GM12878 (cell line): ENCODE data around the gene SRP68.

ENCODE experiments used
- CBFB ChIP-seq: IDR thresholded peaks from 2 replicates; pipeline ENCODE4 v1.6.1; 2016; ENCODE audit warnings: antibody characterized with exemption, low read depth
- FOXK2 ChIP-seq: fragments of 450-650 bp; IDR thresholded peaks from 2 replicates; pipeline ENCODE4 v1.6.1; 2017; ENCODE audit warnings: mild to moderate bottlenecking, moderate library complexity
- HDAC2 ChIP-seq: fragments of 200-600 bp; sonication (generic); IDR thresholded peaks from 2 replicates; pipeline ENCODE4 v1.6.1; 2017
- PML ChIP-seq: IDR thresholded peaks from 2 replicates; pipeline ENCODE4 v1.6.1; 2012; ENCODE audit warnings: low read length, inconsistent platforms
- POLR2AphosphoS5 ChIP-seq: IDR thresholded peaks from 2 replicates; pipeline ENCODE4 v1.6.1; 2011; ENCODE audit warnings: mild to moderate bottlenecking, low read length, inconsistent platforms
- RAD21 ChIP-seq: IDR thresholded peaks from 2 replicates; pipeline ENCODE4 v1.6.1; 2011; ENCODE audit warnings: mild to moderate bottlenecking, low read depth, low read length, moderate library complexity; ENCODE audit not compliant: insufficient read depth
- TF ChIP-seq, protein P1 (sequence below): fragments of 450-650 bp; IDR thresholded peaks from 2 replicates; pipeline ENCODE4 v1.6.1; 2014; ENCODE audit warnings: mild to moderate bottlenecking

DNA sequence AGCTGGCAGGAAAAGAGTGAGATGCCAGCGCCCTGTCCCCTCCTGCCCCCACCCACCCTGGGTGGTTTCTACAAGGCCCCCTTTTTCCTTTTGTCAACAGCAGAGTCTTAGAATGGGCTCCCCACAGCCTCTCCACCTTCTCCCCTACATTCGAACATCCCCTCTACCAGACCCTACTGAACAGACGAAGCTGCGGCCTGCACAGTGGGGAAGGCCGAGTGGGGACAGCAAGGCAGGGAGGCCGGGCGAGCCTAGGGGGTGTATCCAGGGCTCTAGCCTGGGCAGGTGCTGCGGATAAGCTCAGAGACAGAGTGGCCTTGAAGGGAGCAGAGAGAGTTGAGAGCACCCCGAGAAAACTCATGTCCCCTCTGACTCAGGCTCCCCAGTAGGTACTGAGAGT, 14.1 kb upstream of the SRP68 start:
- TF ChIP-seq CBFB (no peak), POLR2AphosphoS5 (no peak), PML (no peak), RAD21 (no peak), FOXK2 (no peak), HDAC2 (no peak)
- TF ChIP-seq, protein P1, sequence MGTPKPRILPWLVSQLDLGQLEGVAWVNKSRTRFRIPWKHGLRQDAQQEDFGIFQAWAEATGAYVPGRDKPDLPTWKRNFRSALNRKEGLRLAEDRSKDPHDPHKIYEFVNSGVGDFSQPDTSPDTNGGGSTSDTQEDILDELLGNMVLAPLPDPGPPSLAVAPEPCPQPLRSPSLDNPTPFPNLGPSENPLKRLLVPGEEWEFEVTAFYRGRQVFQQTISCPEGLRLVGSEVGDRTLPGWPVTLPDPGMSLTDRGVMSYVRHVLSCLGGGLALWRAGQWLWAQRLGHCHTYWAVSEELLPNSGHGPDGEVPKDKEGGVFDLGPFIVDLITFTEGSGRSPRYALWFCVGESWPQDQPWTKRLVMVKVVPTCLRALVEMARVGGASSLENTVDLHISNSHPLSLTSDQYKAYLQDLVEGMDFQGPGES, result no peak
